ENCODE measurements around the gene TNS2. TPM values are rescaled to one million over a fixed set of nuclear protein-coding genes. Genes with fewer than 3 reads are reported as not detected.

TNS2 gene
- total and polyA plus RNA-seq, 10 of the 15 experiments (the other 5 are each of a cell fraction or from before 2014, with no cell fraction given), result 0.03 to 0.72 (median 0.16) TPM; not detected in 4

DNA sequence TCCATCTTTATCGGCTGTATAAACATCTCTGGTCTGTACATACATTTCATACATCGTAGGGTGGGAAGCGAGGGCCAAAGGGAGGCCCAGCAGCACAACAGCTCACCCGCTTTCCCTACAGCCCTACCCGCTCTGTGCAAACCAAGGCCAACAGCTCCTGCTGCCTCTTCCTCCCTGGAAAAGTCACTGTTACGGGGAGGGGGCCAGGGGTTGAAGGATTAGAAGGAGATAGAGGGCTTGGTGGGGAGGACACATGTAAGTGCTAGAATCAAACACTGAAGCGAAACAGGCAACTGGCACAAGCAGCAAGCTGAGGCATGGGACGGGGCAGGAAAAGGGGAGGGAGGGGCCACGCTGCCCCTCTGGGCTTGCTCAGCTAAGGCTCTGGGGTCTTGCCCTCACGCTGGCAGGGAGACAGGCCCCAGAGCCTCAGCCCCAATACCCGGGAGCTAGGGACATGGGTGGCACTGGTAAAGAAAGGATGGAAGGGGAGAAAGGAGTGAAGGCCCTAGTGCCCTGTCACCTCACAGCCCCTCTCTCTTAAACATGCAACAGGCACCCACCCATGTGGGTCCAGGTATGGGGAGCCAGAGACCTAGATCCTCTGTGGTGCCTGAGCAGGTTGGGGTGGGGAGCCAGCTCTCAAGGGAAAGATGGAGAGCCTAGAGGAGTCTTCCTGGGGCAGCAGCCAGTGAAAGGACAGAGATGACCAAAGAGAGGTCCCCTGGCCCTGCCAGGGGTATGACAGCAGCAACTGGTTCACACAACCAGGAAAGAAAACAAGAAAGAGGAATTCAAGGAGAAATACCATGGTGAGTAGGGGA is 15.0 kb downstream of the TNS2 start:
- peaks cover 6 to 7% of the 10 kb centered on the region in 2 experiments; a peak in 3 of 4 replicates for H3K36me3 ChIP-seq (ENCODE audit: control insufficient read depth in 2 of 2, insufficient read depth in 2 of 2, low read length in 1 of 2)
- no peak overlapping the region for H3K9ac ChIP-seq (ENCODE audit: control insufficient read depth, insufficient read depth, low read length)
- ATAC-seq, result no peak
- DNase-seq (ENCODE audit: low read depth, low spot score), result no peak
- no peak overlapping the region for H3K4me3 ChIP-seq
- WGBS (ENCODE audit: insufficient coverage, insufficient replicate concordance, low lambda C conversion rate, missing lambda C conversion rate), result 91% methylated on average over 11 of the region's 11 CpGs
- H2AFZ ChIP-seq (ENCODE audit: control insufficient read depth, low read depth, low read length), result no peak overlapping the region
- H3K4me2 ChIP-seq (ENCODE audit: control insufficient read depth, insufficient read depth), result no peak overlapping the region
- H3K9me3 ChIP-seq (replicated peaks; ENCODE audit: control insufficient read depth, insufficient read depth, low read length), result no peaks in the 10 kb centered on the region
- POLR2A ChIA-PET, result interaction anchor here (1.2 to 2.6 kb wide), 3 partner anchors 11 to 33 kb away, joined by 3 to 7 read pairs (median 3); partner anchors contain the start of genes IGFBP6 and SPRYD3
- CTCF ChIA-PET, result interaction anchor here (0.7 to 12.1 kb wide), 23 partner anchors 9 to 317 kb away, joined by 3 to 355 read pairs (median 6); partner anchors contain the start of genes EIF4B, IGFBP6, PFDN5 and SOAT2
- no peaks in the 10 kb centered on the region for H3K27me3 ChIP-seq (replicated peaks in 1 of 2; ENCODE audit: control insufficient read depth in 2 of 2, insufficient read depth in 2 of 2, low read length in 1 of 2)
- no peak for FAIRE-seq
- SMC1A ChIA-PET (ENCODE audit: uncharacterized antibody, unreplicated experiment), result interaction anchor here (0.6 to 7.8 kb wide), 10 partner anchors 9 to 221 kb away, joined by 3 to 126 read pairs (median 5); partner anchors contain the start of genes SOAT2 and SPRYD3
- BruUV-seq (replicated peaks), result no TSS peak
- no peaks in the 10 kb centered on the region; the same call in 1 of the 2 replicates for H4K20me1 ChIP-seq (ENCODE audit: control insufficient read depth, insufficient read depth)
- intact Hi-C loops (cut with micrococcal nuclease; ENCODE audit: unreplicated experiment) (loop anchor here (5.0 kb wide), 1 partner anchor 92 kb away; no protein-coding TSS in a partner anchor), in situ Hi-C loops (cut with MboI) (no loop called here)
- H3K4me1 ChIP-seq (ENCODE audit: control insufficient read depth, insufficient read depth, low read length), result no peaks in the 10 kb centered on the region
- H3K79me2 ChIP-seq (ENCODE audit: control insufficient read depth, insufficient read depth, low read length), result no peaks in the 10 kb centered on the region
- RAD21 ChIA-PET (ENCODE audit: unreplicated experiment), result interaction anchor here (0.8 to 4.5 kb wide), 11 partner anchors 11 to 259 kb away, joined by 3 to 84 read pairs (median 7); partner anchors contain the start of genes IGFBP6, SOAT2 and SPRYD3
- no peak overlapping the region for H3K27ac ChIP-seq (ENCODE audit: control insufficient read depth, insufficient read depth)
- no peak for TF ChIP-seq STAT3 (IDR thresholded peaks at IDR 0.05; ENCODE audit: low read depth, low read length)
- TF ChIP-seq TCF7 (IDR thresholded peaks at IDR 0.05; ENCODE audit: borderline replicate concordance), result no peak
- TF ChIP-seq, protein P1, sequence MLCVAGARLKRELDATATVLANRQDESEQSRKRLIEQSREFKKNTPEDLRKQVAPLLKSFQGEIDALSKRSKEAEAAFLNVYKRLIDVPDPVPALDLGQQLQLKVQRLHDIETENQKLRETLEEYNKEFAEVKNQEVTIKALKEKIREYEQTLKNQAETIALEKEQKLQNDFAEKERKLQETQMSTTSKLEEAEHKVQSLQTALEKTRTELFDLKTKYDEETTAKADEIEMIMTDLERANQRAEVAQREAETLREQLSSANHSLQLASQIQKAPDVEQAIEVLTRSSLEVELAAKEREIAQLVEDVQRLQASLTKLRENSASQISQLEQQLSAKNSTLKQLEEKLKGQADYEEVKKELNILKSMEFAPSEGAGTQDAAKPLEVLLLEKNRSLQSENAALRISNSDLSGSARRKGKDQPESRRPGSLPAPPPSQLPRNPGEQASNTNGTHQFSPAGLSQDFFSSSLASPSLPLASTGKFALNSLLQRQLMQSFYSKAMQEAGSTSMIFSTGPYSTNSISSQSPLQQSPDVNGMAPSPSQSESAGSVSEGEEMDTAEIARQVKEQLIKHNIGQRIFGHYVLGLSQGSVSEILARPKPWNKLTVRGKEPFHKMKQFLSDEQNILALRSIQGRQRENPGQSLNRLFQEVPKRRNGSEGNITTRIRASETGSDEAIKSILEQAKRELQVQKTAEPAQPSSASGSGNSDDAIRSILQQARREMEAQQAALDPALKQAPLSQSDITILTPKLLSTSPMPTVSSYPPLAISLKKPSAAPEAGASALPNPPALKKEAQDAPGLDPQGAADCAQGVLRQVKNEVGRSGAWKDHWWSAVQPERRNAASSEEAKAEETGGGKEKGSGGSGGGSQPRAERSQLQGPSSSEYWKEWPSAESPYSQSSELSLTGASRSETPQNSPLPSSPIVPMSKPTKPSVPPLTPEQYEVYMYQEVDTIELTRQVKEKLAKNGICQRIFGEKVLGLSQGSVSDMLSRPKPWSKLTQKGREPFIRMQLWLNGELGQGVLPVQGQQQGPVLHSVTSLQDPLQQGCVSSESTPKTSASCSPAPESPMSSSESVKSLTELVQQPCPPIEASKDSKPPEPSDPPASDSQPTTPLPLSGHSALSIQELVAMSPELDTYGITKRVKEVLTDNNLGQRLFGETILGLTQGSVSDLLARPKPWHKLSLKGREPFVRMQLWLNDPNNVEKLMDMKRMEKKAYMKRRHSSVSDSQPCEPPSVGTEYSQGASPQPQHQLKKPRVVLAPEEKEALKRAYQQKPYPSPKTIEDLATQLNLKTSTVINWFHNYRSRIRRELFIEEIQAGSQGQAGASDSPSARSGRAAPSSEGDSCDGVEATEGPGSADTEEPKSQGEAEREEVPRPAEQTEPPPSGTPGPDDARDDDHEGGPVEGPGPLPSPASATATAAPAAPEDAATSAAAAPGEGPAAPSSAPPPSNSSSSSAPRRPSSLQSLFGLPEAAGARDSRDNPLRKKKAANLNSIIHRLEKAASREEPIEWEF (IDR thresholded peaks at IDR 0.05; ENCODE audit: insufficient replicate concordance, low read depth, low read length), result no peak
- TF ChIP-seq EGR1 (IDR thresholded peaks at IDR 0.05; ENCODE audit: borderline replicate concordance in 1 of 2, low read depth in 2 of 2, low read length in 2 of 2), result no peak
- no peak for TF ChIP-seq ATF7 (IDR thresholded peaks at IDR 0.05; ENCODE audit: low read depth)
- TF ChIP-seq NFYB (IDR thresholded peaks at IDR 0.05; ENCODE audit: insufficient read depth, low read depth, low read length), result no peak
- TF ChIP-seq YBX1 (IDR thresholded peaks at IDR 0.05), result no peak
- TF ChIP-seq KAT2A (conservative IDR thresholded peaks at IDR 0.05; ENCODE audit: control insufficient read depth, low read depth, low read length), result no peak
- no peak for TF ChIP-seq MYB (IDR thresholded peaks at IDR 0.05; ENCODE audit: borderline replicate concordance, low read depth, low read length)
- no peak for TF ChIP-seq BRCA1 (IDR thresholded peaks at IDR 0.05; ENCODE audit: low read depth, low read length)
- no peak for TF ChIP-seq SMC3 (IDR thresholded peaks at IDR 0.05; ENCODE audit: borderline replicate concordance, low read length)
- TF ChIP-seq SMARCA5 (IDR thresholded peaks at IDR 0.05), result no peak
- TF ChIP-seq BCL3 (IDR thresholded peaks at IDR 0.05; ENCODE audit: borderline replicate concordance, insufficient read depth, low read depth, low read length, poor library complexity, severe bottlenecking), result no peak
- TF ChIP-seq, protein P2, sequence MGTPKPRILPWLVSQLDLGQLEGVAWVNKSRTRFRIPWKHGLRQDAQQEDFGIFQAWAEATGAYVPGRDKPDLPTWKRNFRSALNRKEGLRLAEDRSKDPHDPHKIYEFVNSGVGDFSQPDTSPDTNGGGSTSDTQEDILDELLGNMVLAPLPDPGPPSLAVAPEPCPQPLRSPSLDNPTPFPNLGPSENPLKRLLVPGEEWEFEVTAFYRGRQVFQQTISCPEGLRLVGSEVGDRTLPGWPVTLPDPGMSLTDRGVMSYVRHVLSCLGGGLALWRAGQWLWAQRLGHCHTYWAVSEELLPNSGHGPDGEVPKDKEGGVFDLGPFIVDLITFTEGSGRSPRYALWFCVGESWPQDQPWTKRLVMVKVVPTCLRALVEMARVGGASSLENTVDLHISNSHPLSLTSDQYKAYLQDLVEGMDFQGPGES (IDR thresholded peaks at IDR 0.05), result no peak
- TF ChIP-seq MYC (IDR thresholded peaks at IDR 0.05; ENCODE audit: insufficient read depth, insufficient read length, insufficient replicate concordance, low read length, severe bottlenecking), result no peak

Data from GM12878 (cell line).